HG03520 (cell line): ENCODE data around the gene SUMO1.

Experiments used
- ATAC-seq: cut with Tn5 transposase; IDR thresholded peaks from one replicate; pipeline ENCODE4 v1.9.1; 2021; ENCODE audit warnings: mild to moderate bottlenecking, moderate library complexity; ENCODE audit not compliant: unreplicated experiment

Gene SUMO1

DNA sequence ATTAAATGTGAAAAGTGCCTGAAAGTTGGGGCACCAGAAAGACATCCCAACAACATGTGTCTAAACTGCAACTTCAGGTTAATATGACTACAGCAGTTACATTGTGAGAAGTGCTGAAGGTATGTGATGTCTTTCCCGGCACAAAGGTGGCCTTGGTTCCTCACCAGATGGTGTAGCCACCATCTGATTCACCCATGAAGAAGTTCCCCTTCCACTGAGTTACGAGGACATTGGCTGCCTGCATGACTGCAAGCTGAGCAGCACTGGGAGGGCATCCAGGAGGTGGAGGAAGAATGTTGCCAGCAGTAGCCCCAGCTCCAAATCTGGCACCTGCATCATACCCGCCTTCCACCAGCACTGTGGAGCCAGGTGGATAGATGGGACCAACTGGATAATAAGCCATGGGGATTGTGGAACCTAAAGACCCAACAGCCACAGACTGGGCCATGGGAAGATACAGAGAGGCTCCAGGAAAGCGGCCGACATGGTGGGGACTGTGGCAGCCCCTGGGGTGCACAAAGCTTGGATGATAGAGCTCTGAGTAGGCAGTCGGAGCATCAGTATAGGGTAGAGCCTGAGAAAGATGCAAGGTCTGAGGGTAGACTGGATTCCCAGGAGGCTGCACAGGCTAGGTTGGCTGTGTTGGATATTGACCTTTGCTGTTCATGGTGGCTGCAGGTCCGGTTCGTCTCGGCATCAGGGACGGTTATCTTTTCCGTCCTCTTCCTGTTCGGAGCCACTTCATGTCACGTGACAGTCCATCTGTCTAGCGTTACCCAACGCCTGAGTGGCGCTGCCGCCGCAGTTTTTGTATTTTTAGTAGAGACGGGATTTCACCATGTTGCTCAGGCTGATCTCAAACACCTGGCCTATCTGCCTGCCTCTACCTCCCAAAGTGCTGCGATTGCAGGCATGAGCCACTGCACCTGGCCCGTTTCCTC is 36.9 kb downstream of the SUMO1 start:
- no peak for ATAC-seq

DNA sequence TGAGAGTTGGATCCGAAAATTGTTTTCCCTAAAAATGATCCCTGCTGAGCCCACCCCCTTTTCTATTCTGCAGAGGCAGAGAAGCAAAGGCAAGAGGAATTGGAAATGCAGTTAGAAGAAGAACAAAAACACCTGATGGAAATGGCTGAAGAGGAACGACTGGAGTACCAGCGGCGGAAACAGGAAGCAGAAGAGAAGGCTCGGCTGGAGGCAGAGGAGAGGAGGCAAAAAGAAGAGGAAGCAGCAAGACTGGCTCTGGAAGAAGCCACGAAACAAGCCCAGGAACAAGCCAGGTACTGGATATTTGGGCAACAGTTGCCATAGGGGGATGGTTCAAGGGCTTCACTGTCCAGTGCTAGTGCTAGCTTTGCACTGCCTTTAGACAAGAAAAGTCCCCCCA is 41.7 kb downstream of the SUMO1 start:
- ATAC-seq, result no peak

DNA sequence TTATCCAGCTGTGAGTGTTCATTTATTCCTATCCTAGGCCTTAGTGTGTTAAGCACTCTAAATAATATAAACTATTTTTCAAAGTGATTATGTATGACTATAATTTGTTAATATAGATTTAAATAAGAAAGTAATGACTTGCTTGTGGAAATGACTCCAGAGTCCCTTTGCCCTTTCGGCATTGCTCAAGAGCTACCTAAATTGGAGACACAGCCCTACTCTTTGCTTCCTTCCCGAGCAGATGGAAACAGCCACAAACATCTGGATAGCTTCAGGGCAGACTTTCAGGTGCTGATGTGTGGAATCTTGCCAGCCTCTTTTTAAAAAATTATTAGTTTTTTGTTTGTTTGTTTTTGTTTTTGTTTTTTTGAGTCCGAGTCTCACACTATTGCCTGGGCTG is 44.0 kb downstream of the SUMO1 start:
- no peak for ATAC-seq

DNA sequence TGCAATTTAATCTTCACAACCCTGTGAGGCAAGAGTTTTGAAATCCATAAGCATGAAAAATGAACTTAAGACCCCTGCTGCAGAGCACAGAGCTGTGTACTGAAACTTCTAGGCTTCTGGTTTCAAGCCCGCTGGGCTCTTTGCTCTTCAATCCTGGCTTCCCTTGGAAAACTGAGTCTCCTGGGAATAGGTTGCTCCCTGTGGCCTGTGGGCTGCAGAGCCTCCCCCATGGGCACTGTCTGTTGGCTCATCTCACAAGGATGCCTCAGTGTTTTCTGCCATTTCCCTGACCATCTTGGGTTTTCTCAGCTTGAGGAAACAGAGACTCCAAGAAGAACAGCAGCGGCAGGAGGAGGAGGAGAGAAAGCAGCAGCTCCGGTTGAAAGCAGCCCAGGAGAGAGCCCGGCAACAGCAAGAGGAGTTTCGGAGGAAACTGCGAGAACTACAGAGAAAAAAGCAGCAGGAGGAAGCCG is 44.5 kb downstream of the SUMO1 start:
- ATAC-seq, result no peak

DNA sequence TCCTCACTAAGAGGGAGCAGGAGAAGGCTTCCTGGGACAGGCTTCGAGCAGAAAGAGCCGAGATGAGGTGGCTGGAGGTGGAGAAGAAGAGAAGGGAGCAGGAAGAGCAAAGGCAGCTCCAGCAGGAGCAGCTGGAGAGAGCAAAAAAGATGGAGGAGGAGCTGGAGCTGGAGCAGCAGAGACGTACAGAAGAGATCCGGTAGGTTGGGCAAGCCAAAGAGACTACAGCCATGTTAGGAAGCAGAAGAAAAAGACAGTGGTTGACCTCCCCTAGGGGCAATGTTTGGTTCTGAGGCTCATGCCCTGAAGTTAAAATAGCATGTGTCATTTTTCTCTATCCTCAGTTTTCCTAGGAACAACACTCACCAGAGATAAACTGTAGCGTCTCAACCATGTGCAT is 45.1 kb downstream of the SUMO1 start:
- ATAC-seq, result no peak

DNA sequence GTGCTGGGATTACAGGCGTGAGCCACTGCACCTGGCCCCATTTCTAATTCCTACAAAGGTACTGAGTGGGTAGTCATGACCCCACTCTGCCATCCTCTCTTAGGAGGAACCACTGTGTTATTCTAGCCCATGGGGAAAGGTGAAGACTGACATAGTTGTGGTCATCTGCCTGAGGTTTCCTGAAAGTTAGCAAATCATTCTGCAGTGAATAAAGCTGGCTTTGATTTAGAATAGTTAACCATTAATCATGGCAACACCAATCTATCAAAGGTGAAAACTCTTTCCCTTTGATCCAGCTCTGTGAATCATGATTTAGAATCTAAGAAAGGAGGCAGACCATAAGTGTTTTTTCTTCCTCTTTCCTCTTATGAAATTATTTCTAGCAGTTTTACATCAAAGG is 50.8 kb downstream of the SUMO1 start:
- no peak for ATAC-seq

DNA sequence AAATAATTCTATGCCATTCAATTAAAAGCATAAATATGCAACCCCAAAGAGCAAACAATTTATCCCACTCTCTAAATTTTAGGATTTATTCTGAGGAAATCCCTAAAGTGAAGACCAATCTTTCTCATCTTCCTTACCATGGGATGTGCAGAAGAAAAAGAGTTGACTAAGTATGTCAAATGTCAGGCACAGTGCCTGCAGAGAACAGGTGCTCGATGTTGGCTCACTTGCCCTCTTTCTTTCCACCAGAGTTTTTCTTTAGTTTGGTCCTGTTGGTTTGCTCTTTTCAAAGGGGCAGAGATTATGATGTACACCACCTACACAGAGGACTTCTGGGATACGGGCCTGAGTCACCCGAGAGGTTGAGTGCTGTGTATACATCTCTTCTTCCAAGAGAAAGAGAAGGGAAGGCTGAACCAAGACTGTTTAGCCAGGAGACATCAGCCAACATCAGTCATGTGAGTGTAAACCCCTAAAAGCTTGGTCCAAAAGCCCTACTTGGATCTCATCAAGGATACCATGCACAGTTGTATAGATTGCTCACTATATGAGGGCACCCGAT is 51.7 kb downstream of the SUMO1 start:
- no peak for ATAC-seq

DNA sequence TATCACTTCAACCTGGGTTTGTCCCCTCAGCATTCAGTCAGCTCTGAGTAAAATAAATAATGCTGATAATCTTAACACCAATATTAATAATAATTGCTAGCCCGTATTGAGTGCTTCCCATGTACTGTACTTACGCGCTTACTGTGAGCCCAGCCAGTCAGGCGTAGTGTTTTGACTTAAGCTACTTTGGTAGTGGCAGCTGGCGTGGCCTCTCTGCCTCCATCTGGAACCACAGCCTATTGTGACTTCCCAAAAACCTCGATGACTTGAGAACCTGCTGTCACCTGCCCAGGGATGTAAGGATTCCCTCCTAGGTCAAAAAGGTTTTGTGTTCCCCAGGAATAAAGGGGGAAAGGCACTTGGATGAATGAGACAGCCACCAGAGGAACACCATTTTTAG is 53.2 kb downstream of the SUMO1 start:
- ATAC-seq, result no peak

DNA sequence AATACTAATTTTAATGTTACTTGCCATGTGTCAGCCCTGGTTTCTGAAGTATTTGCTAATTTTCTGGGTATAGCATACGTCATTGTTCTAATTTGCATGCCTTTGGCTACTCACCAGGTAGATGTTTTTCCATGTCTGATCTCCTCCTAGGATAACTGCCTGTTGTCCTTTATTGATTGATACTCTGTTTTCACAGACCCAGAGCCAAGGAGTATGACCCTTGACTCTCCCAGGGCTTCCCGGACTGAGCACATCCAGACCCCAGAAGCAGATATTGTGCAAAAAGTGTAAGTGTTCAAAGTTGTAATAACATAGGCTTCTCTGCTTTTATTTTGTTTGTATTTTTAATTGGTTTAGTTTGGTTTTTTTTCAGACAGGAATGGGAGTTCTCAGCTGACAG is 53.8 kb downstream of the SUMO1 start:
- ATAC-seq, result no peak

DNA sequence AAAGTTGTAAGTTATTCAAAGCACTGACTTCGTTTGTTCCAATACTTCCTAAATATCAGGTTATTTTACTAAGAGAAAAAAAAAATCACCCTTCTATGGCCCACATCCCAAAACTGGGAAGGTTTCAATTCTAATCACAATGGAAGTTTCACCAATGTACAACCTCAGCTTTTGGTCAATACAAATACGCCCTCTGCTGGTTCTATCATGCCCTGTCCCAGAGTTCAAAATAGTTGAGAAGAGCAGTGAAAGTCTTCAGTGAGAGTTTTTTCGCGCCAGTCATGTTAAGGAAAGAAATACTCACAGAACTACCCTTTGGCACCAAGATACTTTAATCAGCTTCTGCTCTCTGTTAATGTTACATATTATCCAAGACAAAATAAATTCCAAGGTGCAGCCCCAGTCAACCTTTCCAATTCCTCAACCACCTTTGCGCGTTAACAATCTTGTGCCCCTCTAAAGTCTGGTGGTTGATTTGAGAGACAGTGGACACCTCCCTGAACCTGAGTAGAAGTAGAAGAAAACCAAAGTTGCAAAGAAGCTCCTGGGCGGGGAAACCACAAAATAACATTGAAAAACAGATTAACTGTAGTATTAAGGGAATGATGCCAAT is 59.9 kb downstream of the SUMO1 start:
- no peak for ATAC-seq

DNA sequence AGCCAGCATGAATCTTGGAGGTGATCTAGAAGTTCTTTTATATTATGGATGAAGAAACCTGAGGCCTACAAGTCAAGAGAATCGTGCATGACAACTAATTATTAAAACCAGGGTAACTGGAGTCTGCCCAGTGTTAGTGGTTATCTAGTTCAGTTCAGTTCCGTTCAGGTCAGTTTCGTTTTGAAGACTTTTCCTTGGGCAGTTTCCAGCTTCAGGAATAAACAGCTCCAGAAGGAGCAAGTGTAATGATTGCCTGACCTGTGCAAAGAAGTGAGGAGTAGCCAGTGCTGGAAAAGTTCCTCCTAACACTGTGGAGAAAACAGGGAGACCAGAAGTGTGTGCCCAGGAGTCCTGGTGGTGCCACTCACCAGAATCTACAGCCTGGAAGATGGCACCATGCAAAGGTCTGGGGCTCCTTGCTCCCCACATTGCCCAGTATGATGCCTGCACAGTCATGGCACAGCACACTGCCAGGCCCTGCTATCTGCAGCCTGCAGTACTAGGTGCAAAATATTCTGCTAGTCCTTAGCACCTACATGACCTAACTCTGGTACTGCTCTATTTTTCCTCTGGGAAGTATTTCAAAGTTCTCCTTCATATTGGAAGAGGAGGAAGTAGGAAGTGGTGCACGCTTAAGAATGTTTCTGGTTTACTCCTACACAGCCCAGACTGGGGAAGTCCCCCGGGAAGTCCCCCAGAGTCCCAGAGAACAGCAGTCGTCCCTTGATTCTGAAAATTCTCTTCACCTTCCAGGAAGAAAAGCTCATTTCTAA is 65.8 kb downstream of the SUMO1 start:
- ATAC-seq, result no peak

DNA sequence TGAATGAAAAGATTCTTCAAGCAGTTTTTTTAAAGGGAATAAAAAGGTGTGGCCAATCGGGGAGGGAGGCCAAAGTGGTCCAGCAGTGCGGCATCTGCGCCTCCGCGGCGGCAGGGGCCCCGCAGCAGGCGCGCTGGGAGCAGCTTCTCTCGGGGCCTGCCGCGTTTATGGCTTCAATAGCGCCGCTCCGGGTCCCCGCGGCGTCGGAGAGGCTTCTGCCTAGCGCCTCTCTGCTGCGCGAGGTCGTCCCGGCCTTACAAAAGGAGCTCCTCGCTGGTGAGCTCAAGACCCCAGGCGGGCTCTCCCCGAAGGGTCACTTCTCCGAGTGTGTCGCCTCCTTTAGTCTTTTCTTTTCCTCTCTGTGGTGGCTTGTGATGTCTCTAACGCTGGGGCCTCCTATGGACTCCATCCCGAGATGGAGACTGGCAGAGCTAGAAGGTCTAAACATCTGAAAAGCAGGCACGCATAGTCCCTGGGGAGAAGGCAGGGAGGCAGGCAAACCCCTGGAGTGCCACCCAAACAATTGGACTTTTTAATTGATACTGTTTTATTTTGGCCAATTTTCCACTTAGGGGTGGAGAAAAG is 67.1 kb downstream of the SUMO1 start:
- no peak for ATAC-seq

DNA sequence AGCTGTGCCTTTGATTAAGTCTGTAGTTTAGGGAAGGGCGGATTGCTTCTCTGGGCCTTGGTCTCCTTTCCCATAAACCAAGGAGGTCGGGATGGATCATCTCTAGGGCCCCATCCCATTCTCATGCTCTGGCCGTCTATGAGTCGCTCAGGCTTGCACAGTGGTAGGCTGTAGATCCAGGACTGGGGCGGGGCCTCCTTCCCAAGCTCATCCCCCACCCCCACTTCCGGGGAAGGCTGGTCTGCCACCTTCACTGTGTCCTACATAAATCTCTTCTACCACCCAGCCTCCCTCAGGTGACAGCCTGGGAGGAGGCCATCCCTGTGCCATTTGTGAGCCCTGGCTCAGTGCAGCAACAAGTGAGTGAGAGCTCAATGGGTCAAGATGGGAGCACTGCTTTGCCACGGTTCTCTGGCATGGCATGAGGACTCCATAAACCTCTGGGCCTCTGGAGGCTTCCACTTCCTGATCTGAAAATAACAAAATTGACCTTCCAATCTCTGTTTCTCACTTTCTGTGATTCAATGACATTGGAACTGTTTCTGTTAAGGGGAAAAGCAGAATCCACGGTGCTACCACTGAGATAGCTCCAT is 68.5 kb downstream of the SUMO1 start:
- no peak for ATAC-seq

DNA sequence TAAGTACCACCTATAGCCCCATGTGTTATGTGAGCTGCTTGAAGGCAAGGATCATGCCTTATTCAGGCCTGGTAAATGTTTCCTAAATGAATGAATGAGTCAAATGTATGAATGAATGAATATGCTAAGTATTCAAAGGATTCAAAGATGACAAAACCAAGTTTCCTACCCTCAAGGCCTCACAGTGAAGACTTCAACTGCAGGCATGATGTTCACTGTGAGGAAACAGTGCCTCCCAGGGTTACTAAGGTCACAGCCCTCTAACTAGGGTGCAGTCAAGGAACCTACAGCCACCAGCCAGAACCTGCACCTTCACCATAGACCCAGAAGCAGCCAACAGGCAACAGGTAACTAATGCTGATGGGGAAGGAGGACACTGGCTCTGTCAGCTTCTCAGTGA is 69.3 kb downstream of the SUMO1 start:
- no peak for ATAC-seq

DNA sequence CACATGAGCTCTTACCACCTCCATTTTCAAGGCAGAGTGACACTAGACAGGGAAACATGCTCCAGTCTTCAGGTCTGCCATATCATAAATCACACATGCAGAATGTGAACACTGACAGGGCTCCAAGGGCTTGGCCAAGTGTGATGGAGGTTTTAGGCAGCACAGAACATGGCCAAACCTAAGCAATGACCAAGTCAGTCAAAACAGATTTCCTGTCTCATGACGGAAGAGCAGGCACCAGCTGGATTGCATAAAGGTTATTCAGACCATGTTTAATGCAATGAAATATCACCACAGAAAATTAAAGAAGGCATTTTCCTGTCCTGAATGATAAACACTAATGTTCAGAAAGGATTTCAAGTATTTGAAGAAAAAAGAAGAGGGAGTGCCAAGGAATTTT is 72.5 kb downstream of the SUMO1 start:
- no peak for ATAC-seq

DNA sequence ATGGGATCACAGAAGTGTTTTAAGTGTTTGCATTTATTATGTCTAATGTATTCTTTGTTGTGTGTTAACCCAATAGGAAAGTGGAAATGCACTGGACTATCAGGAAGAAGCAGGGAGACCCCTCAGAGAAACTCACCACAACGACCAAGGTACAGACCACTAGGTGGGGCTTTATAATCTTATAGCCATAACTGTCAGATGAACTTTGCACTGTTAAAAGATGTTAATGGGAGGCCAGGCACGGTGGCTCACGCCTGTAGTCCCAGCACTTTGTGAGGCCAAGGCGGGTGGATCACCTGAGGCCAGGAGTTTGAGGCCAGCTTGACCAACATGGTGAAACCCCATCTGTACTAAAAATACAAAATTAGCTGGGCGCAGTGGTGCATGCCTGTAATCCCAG is 73.2 kb downstream of the SUMO1 start:
- ATAC-seq, result no peak

DNA sequence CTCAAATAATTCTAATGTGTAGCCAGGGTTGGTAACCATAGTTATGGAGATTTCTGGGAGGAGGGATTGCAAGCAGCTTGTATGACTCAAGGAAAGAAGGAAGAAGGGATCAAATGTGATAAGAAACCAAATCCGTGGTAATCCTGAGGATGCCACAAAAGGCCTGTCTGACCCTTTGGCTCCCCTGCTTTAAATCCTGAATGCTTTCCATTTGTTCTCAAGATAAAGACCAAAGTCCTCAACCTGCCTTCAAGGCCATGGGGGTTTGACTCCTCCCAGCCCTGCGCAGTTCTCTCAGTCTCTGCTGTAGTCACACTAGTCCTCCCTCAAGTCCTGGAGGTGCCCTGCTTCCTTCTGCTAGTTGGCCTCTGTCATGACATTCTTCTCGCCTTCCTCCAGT is 74.0 kb downstream of the SUMO1 start:
- ATAC-seq, result no peak

DNA sequence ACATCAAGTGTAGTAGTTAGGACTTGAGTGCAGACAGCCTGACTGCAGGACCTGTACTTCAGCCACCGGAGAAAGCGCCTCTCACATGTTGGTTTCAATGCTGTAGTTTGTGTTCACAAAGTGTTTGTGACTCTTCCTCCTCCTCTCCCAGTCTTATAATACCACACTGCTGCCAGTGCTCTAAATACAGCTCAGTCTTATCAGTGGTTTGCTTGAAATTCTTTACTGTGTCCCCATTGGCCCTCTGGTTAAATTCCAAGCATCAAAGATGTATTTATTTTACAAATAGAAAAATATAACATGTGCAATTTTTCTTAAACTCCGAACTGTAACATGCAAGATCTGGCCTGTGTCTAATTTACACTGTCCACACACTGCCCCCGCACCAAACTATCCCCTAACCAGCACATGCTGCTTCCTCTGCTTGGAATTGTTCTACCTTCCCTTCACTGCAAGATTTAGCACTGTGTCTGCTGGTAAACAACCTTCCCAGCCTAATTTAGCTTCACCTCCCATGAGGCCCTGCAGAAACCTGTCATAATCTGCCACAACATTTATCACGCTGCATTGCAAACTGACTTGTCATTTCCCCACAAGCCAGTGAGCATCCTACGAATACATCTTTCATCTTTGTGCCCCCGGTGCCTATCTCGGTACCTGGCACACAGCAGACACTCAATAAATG is 77.1 kb downstream of the SUMO1 start:
- no peak for ATAC-seq

DNA sequence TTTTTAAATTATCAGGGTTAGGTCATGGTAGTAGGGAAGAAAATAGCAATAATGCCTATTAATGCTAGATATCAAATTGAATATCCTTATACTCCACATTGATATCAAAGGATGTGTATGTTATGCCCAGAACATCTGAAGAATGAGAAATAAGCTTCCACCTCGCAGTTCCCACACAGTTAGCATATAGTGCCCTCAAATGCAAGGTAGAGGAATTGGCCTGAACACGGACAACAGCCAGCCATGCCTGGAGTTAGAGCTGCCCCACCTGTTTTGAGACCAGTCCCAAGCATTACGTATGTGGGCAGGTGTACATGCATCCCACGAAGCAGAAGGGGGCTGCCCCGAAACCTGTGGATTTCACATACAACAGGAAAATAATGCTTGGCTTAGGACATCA is 79.6 kb downstream of the SUMO1 start:
- no peak for ATAC-seq
